ENCODE data around the gene NXN. TPM values are rescaled to one million over a fixed set of nuclear protein-coding genes. Genes with fewer than 3 reads are reported as not detected.
"Not testable (repeated sequence)": the region's sequence is repeated elsewhere in the genome, so short reads cannot be mapped to it uniquely, and the experiment has no call there.

NXN gene
- polyA plus RNA-seq, 1 experiment, result 88.8 TPM

DNA sequence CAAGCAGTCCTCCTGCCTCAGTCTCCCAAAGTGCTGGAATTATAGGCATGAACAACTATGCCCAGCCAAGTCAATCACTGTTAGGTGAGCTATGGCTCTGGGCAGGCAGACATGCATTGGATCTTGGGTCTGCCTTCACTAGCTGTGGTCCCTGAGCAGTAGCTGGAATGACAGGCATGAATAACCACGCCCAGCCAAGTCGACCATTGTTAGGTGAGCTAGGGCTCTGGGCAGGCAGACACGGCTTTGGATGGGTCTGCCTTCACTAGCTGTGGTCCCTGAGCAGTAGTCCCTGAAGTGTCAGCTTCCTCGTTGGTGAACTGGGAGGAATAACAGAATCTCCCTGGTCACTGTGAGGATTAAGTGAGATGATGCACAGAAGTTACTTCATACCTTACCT is 191.0 kb downstream of the NXN start:
- Histone ChIP-seq H3K36me3 (ENCODE audit: control insufficient read depth, insufficient read depth, low read length) (peaks cover 12% of the 10 kb centered on the region), H3K4me3 (ENCODE audit: low read depth, low read length) (no peak overlapping the region), H3K27me3 (ENCODE audit: control insufficient read depth, insufficient read depth, low read length) (no peaks in the 10 kb centered on the region)
- TF ChIP-seq CTCF (IDR thresholded peaks at IDR 0.05; ENCODE audit: insufficient read depth, low read depth, low read length), result no peak
- ChIA-PET POLR2A (no interaction called here), CTCF (interaction anchor here (1.2 to 1.6 kb wide), 2 partner anchors 8 to 191 kb away, joined by 4 to 5 read pairs; partner anchors contain the start of gene NXN)
- DNase-seq (ENCODE audit: low read depth), result no peak

- POLR2A ChIA-PET, result no interaction called here
- Histone ChIP-seq H3K36me3 (ENCODE audit: control insufficient read depth, insufficient read depth, low read length) (peaks cover 12% of the 10 kb centered on the region), H3K27me3 (ENCODE audit: control insufficient read depth, insufficient read depth, low read length) (no peaks in the 10 kb centered on the region), H3K4me3 (ENCODE audit: low read depth, low read length) (no peak overlapping the region)
- TF ChIP-seq CTCF (IDR thresholded peaks at IDR 0.05; ENCODE audit: insufficient read depth, low read depth, low read length), result no peak
- no peak for DNase-seq (ENCODE audit: low read depth)
- CTCF ChIA-PET, result interaction anchor here (1.2 to 1.6 kb wide), 3 partner anchors 9 to 193 kb away, joined by 4 to 7 read pairs (median 5); partner anchors contain the start of gene NXN
Measured at GRCh38 chr17:787641-788221, 191.8 kb downstream of the NXN start.

DNA sequence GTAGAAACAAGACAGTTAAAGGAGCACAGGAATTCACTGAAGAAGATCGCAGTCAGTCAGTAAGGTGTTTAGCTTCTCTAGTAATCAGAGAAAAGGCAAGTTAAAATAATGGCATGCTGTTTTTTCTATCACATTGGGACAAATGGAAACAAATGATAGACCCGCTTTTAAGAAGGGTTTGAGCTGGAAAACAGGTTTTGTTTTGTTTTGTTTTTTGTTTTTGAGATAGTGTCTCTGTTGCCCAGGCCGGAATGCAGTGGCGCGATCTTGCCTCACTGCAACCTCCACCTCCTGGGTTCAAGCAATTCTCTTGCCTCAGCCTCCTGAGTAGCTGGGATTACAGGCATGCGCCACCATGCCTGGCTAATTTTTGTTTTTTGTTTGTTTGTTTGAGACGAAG is 193.7 kb downstream of the NXN start:
- H3K36me3 ChIP-seq (ENCODE audit: control insufficient read depth, insufficient read depth, low read length), result peaks cover 11% of the 10 kb centered on the region
- POLR2A ChIA-PET; DNase-seq (ENCODE audit: low read depth); H3K4me3 ChIP-seq (ENCODE audit: low read depth, low read length); H3K27me3 ChIP-seq (ENCODE audit: control insufficient read depth, insufficient read depth, low read length): not testable (repeated sequence)
- CTCF ChIA-PET, result interaction anchor here (1.0 to 1.6 kb wide), 3 partner anchors 9 to 195 kb away, joined by 3 to 7 read pairs (median 4); no protein-coding TSS in a partner anchor

GRCh38 chr17:784143-784542 is 195.4 kb downstream of the NXN start:
- H3K27me3 ChIP-seq (ENCODE audit: control insufficient read depth, insufficient read depth, low read length), result no peaks in the 10 kb centered on the region
- H3K4me3 ChIP-seq (ENCODE audit: low read depth, low read length), result no peak overlapping the region
- H3K36me3 ChIP-seq (ENCODE audit: control insufficient read depth, insufficient read depth, low read length), result peaks cover 8% of the 10 kb centered on the region
- no peak for DNase-seq (ENCODE audit: low read depth)
- POLR2A ChIA-PET, result no interaction called here
- CTCF ChIA-PET, result no interaction called here
- TF ChIP-seq CTCF (IDR thresholded peaks at IDR 0.05; ENCODE audit: insufficient read depth, low read depth, low read length), result no peak

DNA sequence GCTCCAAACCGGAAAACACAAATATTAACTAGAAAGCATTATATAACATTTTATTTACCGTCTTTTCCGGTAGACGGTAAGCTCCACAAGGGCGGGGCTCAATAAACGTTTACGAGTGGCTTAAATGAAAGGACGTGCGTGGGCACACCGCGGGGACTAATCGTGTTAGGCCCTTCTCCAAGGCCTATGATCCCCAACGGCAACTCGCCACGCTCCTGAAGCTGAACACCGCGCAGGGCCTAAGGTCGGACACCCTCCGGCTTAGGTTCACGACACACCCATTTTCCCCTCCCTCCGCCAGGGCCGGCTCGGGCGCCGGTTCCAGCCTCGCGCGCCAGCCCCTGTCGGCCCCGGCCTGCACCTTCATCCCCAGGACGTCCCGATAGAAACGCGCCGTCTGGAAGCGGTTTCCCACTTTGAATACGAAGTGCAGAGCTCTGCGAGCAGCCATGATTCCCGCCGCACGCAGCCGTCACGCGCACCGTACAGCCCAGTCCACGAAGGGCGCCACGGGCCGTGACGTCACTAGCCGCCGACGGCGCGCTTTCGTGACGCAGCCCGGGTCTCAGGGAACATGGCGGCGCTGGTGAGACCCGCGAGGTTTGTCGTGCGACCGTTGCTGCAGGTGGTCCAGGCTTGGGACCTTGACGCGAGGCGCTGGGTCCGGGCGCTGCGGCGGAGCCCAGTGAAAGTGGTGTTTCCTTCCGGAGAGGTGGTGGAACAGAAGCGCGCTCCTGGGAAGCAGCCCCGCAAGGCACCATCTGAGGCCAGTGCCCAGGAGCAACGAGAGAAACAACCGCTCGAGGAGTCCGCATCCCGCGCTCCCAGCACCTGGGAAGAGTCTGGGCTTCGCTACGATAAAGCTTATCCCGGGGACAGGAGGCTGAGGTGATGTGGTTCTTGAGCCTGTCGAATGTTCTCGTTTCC is 197.5 kb downstream of the NXN start, which contains the start of the genes GLOD4 and MRM3:
Gene GLOD4, minus strand, starts transcription at position 476 of the 927 bp plus-strand sequence. Its CDS starts 25 bp downstream, at position 451.
Gene MRM3, plus strand, starts transcription at position 549 of the 927 bp plus-strand sequence. Its CDS starts 26 bp downstream, at position 575.
- ChIA-PET CTCF (interaction anchor here (0.6 to 3.1 kb wide), 8 partner anchors 12 to 274 kb away, joined by 3 to 19 read pairs (median 4); partner anchors contain the start of genes NXN and TIMM22), POLR2A (no interaction called here)
- Histone ChIP-seq H3K27me3 (ENCODE audit: control insufficient read depth, insufficient read depth, low read length) (no peaks in the 10 kb centered on the region), H3K36me3 (ENCODE audit: control insufficient read depth, insufficient read depth, low read length) (peaks cover 4% of the 10 kb centered on the region; the same call in 1 of the 2 replicates), H3K4me3 (ENCODE audit: low read depth, low read length) (peak within 1 kb of the TSS; percentile 96)
- TF ChIP-seq CTCF (IDR thresholded peaks at IDR 0.05; ENCODE audit: insufficient read depth, low read depth, low read length), result peak; percentile 21; the same call in 1 of the 2 replicates
- peak; percentile 48 for DNase-seq (ENCODE audit: low read depth)
